Lower lobe of right lung (tissue), 2 donors: Measurements from ENCODE around the gene RUNDC3A. TPM values are rescaled to one million over a fixed set of nuclear protein-coding genes. Genes with fewer than 3 reads are reported as not detected.

ENCODE experiments used
- ATAC-seq, 2 donors: fragments of 200-7000 bp; cut with Tn5 transposase; one replicate each; pipeline ENCODE4 v1.9.1; 2020 to 2022; ENCODE audit warnings: mild to moderate bottlenecking in 2 of 2, moderate library complexity in 2 of 2
- DNase-seq: peaks from one replicate; pipeline ENCODE4 v3.0.0-alpha.2; 2020
- H3K27ac ChIP-seq: fragments of 200-600 bp; one replicate; pipeline ENCODE4 v1.8.0; 2022
- H3K27me3 ChIP-seq: fragments of 200-600 bp; one replicate; pipeline ENCODE4 v1.8.0; 2022; ENCODE audit warnings: low read depth
- H3K36me3 ChIP-seq: fragments of 200-600 bp; one replicate; pipeline ENCODE4 v1.8.0; 2022; ENCODE audit warnings: mild to moderate bottlenecking
- H3K4me1 ChIP-seq: fragments of 200-600 bp; one replicate; pipeline ENCODE4 v1.8.0; 2022
- H3K4me3 ChIP-seq: fragments of 200-600 bp; one replicate; pipeline ENCODE4 v1.8.0; 2022; ENCODE audit warnings: mild to moderate bottlenecking
- H3K9me3 ChIP-seq: fragments of 200-600 bp; one replicate; pipeline ENCODE4 v1.8.0; 2022
- intact Hi-C: fragments of 100-400 bp; cut with DNase I; formaldehyde crosslinking; loops from one replicate; pipeline ENCODE4 v1.11.0; 2022
- total RNA-seq: library from RNA; stranded (reverse); fragmentation: NEBNext Ultra II Directional; extraction: Animal tissue kit (Norgen Biotek cat#: 25700); gene quantifications from one replicate; pipeline ENCODE4 v1.2.1, GENCODE V29; 2021
- TF ChIP-seq, protein P1 (sequence below): fragments of 200-600 bp; IDR thresholded peaks from one replicate; pipeline ENCODE4 v1.8.0; 2022; ENCODE audit warnings: antibody characterized with exemption, mild to moderate bottlenecking
- donor health status: DM: no; HTN: yes; CAD: no; lungs with severe emphysema.

RUNDC3A gene
- total RNA-seq, 1 donor from 2014 or later, result 0.38 TPM

DNA sequence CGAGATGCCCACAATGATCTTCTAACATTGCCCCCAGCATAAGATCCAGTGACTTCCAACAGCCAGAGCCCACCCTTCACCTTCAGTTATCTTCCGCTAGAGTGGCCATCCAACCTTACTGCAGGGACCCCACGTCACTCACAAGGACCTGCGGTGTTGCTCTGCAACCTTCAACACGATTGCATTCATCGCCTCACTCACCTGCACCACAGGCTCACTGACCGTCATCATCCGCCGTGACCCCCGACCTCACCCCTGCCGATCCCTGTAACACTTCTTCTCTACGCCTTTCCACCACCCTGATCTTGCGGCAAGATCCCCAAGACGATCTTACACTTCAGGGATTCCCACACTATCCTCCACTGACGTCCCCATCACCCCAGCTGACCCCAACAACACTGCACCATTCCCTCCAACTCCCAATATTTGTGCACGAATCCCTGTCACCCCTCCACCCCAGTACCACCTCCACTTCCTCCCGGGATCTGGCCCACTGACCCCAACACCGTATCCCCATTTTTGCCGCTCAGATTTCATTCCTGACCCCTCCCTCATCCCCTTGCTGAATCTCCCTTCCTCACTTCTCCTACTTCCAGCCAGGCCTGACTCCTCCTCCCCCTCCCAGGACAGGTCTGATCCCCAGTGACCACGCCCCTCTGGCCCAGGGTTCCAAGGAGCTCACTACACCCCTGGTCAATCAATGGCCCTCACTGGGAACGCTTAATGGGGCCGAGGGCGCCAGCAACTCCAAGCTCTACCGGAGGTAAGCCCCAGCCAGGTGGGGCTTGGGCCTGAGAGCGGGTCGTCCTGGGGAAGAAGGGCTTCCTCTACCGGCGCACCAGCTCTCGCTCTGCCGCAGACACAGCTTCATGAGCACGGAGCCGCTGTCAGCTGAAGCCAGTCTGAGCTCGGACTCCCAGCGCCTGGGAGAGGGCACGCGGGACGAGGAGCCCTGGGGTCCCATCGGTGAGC lies 7.6 kb downstream of the RUNDC3A start:
- H3K4me1 ChIP-seq, result peaks cover 7% of the 10 kb centered on the region
- intact Hi-C loops, result no loop called here
- ATAC-seq, result no peak
- DNase-seq, result no peak
- H3K27ac ChIP-seq, result no peak overlapping the region
- H3K27me3 ChIP-seq, result peaks cover 45% of the 10 kb centered on the region
- H3K36me3 ChIP-seq, result peaks cover 20% of the 10 kb centered on the region
- no peaks in the 10 kb centered on the region for H3K9me3 ChIP-seq
- TF ChIP-seq, protein P1, sequence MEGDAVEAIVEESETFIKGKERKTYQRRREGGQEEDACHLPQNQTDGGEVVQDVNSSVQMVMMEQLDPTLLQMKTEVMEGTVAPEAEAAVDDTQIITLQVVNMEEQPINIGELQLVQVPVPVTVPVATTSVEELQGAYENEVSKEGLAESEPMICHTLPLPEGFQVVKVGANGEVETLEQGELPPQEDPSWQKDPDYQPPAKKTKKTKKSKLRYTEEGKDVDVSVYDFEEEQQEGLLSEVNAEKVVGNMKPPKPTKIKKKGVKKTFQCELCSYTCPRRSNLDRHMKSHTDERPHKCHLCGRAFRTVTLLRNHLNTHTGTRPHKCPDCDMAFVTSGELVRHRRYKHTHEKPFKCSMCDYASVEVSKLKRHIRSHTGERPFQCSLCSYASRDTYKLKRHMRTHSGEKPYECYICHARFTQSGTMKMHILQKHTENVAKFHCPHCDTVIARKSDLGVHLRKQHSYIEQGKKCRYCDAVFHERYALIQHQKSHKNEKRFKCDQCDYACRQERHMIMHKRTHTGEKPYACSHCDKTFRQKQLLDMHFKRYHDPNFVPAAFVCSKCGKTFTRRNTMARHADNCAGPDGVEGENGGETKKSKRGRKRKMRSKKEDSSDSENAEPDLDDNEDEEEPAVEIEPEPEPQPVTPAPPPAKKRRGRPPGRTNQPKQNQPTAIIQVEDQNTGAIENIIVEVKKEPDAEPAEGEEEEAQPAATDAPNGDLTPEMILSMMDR, result no peak
- H3K4me3 ChIP-seq, result no peak overlapping the region

DNA sequence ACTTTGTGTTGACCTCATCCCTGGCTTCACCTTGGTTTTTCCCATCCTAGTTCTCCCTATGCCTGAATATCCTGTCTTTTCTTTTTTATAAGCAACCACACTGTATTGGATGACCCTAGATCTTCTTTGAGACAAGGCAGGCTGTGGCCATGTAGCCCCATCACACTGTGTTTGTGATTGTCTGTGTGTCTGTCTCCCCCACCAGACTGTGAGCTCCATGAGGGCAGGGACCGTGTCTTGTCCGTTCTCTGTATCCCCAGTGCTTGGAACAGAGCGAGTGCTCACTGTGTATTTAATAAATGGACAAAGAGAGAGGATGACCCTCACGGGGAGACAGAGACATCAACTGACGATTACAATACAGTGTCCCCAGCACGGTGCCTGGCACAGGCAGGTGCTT lies 9.1 kb downstream of the RUNDC3A start:
- intact Hi-C loops, result no loop called here
- Histone ChIP-seq H3K9me3 (no peaks in the 10 kb centered on the region), H3K27ac (no peak overlapping the region), H3K4me3 (no peak overlapping the region), H3K36me3 (peaks cover 33% of the 10 kb centered on the region), H3K27me3 (peaks cover 45% of the 10 kb centered on the region), H3K4me1 (peaks cover 7% of the 10 kb centered on the region)
- ATAC-seq (no peak), DNase-seq (no peak)
- TF ChIP-seq, protein P1, result no peak

DNA sequence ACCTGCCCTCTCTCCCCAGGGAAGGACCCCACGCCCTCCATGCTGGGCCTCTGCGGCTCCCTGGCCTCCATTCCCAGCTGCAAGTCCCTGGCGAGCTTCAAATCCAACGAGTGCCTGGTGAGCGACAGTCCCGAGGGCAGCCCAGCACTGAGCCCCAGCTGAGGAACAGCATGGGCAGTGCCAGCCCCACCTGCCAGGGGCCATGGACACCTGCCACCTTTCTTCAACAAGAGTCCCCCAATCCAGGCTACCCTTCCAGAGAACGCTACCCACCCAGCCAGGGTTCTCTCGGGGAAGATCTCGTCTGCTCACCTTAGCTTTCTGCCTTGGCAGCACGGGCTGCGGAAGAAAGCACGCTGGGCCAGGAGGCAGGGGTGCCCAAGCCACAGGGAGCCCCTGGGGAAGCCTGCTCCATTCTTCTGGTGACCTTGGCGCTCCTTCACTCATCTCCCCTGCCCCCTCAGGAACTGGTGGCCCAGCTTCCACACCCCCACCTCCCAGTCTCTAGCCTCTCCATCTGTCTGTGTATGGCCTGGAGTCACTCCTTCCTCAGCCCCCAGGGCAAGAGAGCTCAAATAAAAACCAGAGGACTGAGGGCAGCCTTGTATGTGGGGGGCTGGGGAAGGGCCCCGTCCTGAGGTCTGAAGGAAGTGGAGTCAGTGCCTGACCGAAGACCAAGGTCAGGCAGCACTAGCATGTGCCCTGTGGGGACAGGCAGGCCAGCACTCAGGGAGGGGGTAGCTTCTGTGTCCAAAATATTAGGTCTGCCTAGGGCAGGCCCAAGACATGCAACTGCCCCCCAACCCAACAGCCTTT lies 9.9 kb downstream of the RUNDC3A start:
- TF ChIP-seq, protein P1, result no peak
- H3K27me3 ChIP-seq, result peaks cover 40% of the 10 kb centered on the region
- DNase-seq, result no peak

DNA sequence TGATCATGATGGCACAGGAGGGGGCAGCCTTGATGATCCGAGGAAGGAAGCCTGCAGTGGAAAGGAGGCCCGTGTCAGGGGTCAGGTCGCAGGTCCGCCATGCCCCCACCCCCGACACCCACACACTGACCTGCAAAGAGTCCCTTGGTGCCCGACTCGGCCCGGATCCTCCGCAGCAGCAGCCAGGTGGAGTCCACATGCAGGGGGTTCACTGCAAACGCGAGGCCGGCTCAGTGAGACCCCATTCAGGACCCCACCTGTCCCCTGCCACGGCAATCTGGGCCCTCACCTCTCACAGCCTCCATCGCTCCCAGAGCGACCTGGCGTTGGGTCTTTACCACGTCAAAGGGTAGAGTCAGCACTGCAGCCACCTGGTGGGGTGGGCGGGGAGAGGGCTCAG lies 11.7 kb downstream of the RUNDC3A start:
- Histone ChIP-seq H3K27ac (no peak overlapping the region), H3K27me3 (peaks cover 23% of the 10 kb centered on the region), H3K36me3 (peaks cover 33% of the 10 kb centered on the region), H3K4me1 (peaks cover 13% of the 10 kb centered on the region), H3K9me3 (no peaks in the 10 kb centered on the region), H3K4me3 (no peak overlapping the region)
- intact Hi-C loops, result no loop called here
- no peak for DNase-seq
- no peak for ATAC-seq
- TF ChIP-seq, protein P1, result no peak

More for the DNA sequence above, 9.9 kb downstream of the RUNDC3A start:
- no peak overlapping the region for H3K27ac ChIP-seq
- no peak overlapping the region for H3K4me3 ChIP-seq
- intact Hi-C loops, result no loop called here
- H3K4me1 ChIP-seq, result peaks cover 11% of the 10 kb centered on the region
- H3K9me3 ChIP-seq, result no peaks in the 10 kb centered on the region
- no peak for ATAC-seq
- peaks cover 33% of the 10 kb centered on the region for H3K36me3 ChIP-seq

DNA sequence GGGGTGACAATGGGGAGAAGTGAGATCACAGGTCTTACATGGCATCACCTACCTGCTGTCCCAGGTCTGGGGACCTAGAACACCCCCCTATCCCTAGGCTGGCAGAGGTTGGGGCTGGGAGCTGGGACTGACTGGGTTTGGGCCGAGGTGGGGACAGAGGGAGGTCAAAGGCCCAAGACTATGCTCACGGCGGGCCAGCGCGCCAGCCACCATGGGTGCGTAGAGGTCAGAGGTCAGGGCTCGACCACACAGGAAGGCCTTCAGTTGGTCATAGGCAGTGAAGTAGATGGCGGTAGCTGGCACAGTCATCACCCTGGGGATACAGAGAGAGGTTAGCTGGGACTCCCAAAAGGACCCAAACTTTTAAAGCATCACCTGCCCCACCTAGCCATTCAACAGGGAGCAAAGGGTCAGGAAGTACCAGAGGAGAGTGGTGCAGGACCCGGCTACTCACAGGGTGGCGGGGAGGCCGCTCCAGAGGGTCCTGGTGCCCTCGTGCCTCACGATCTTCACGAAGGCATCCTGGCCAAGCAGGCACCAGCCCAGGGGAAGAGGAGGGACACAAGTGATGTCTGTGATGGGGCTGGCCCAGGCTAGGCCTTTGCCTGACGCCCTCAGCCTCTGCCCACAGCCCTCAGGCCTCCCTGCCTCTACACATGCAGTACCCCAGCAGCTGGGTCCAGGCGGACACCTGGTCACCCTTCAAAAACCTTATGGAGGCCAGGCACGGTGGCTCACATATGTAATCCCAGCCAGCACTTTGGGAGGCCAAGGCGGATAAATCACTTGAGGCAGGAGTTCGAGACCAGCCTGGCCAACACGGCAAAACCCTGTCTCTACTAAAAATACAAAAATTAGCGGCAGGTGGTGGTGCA lies 13.1 kb downstream of the RUNDC3A start:
- H3K36me3 ChIP-seq, result peaks cover 33% of the 10 kb centered on the region
- ATAC-seq (no peak), DNase-seq (no peak)
- H3K9me3 ChIP-seq, result no peaks in the 10 kb centered on the region
- H3K27ac ChIP-seq, result no peak overlapping the region
- intact Hi-C loops, result no loop called here
- TF ChIP-seq, protein P1, result no peak
- H3K4me3 ChIP-seq, result no peak overlapping the region
- peaks cover 11% of the 10 kb centered on the region for H3K27me3 ChIP-seq
- peaks cover 24% of the 10 kb centered on the region for H3K4me1 ChIP-seq
